GM19043 (cell line): ENCODE data around the gene SGCG.

Source experiments
- ATAC-seq: cut with Tn5 transposase; IDR thresholded peaks from one replicate; pipeline ENCODE4 v1.9.1; 2021; ENCODE audit warnings: low read depth; ENCODE audit not compliant: unreplicated experiment

SGCG gene

DNA sequence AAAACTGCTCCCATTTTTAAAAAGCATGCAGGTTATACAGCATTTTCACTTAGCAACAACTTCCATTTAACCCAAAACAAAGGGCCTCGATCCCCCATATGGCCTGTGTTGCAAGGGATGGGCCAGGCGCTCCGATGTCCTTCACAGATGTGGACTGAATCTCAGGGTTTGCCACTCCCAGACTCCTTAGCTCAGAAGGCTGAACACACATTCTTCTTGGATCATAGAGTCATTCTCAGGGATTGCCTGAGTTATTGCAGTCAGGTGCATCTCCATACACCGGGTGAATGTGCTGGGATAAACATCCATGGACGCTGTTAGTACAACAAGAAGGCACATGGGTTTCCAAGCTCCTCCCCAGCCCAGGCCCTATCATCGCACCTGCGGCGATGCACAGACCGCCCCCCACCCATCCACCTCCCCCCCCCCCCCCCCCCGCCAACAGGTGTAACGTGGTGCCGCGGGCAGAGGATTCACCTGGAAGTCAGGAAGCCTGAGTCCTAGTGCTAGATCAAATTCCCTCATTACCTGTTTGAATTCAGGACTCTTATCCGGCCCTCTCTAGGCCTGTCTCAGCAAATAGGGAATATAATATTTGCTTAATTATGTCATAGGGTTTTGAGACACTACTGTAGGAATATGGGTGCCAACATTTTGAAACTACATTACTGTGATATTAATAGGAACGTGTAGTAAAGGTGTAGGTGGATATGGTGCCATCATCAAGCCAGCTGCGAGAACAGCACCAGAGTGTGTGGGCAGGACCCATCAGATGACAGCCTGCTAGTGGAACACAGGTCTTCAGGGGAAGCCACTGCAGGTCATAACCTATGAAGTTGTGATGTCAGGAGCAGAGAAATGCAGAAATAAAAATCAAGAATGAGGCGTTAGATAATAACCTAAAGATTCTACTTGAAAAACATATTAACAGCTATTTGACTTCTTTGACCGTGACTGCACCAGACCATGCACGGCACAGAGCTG lies 141.9 kb downstream of the SGCG start:
- ATAC-seq: no peak

DNA sequence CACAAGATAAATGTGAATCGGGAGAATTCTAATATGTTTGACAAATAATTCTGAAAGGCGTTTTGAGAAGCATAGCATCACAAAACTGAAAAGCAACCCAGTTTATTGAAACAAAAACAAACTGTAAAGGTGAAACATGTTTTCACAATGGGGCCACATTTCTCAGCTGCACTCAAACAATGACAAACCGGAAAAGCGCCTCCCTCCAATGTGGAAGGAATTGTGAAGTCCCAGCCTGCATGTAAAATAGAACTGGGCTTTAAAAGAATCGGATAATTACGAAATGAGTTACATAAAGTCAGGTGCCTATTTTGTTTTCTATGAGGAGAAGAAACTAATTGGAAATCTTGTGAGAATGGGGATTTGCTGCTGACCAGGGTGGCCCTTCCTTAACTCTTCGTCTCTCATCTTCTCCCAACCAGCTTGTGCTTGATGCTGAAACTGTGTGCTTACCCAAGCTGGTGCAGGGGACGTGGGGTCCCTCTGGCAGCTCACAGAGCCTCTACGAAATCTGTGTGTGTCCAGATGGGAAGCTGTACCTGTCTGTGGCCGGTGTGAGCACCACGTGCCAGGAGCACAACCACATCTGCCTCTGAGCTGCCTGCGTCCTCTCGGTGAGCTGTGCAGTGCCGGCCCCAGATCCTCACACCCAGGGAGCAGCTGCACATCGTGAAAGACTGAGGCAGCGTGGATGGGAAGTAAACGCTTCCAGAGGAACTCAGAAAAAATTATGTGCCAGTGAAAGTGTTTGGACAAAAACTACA lies 143.3 kb downstream of the SGCG start:
- ATAC-seq: no peak

DNA sequence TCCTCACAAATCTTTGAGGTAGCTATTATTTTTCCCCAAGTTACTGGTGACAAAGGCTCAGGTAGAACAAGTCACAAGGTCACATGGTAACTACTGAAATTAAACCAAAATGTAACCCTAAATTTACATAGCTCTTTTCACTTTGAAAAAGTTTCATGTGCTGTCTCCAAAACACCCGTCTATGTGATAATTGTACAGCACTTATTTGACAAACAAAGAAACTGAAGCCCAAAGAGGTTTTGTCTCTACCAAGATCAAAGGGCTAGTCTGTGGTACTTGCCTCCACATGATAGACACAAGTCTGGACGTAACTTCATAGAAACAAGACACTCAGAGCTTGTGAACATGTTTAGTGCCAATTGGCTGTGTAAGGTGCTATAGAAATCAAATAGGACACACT lies 144.4 kb downstream of the SGCG start:
- no peak for ATAC-seq

DNA sequence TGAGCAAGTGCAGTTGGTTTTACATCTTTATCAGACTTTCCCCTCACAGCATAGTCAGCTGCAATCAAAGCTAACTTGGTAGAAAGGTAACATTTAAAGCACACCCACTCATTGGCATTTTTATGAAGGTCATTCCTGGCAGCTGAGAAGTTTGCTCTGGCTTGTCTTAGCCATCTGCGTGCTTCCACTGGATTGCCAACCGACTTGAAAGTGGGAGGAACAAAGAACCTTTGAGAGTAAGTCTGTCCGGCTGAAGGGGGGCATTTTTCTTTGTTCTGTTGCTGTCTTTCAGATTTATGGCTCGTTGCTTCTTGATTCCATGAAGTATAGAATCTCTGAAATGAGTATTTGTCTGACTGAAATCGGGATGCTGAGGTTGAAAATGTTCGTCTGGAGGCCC lies 149.6 kb downstream of the SGCG start:
- ATAC-seq: no peak

DNA sequence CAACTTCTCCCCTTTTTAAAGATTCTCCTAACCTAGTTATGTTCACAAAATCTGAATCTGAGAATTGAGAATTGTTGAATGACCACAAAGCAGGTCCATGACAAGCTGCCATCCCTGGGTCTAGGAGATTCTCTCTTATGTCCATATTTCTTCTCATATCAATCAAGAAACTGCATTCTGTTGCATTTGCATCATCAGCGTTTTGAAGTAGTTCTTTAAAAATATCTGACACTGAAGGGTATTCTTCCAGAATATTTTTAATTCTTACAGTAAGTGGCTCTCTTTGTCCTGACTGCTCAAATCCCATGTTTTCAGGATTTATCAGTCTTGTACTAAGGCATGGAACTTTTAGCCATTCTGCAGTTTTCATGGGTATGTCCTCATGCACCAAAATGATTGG lies 158.4 kb downstream of the SGCG start:
- ATAC-seq: no peak

DNA sequence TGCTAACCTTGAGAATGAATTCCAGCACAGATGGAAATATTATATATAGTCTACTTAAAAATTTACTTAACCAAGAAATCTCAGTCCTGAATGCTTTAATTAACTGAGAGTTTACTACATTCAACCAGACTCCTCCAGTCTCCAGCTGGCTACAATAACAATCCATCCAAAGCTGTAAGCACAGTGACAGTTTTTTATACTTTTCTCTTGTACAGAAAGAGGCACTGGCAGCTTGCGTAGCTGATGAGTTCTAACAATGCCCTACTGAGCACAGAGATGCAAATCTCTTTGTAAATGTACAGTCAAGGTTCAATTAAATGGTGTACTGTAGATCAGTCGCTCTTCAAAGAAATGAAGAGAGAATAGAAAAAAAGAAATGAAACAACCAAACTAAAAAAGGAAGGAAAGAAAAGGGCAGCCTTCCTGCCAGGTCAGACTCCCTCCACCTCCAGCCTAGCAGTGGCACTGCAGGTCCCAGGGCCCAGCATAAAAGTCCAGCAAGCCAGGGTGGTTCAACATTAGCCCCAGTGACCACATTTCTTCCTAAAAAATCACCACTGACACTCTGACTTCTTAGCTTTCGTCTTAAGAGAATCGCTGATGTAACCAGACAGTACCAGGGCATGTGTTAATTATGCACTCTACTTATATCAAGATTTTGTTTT lies 164.3 kb downstream of the SGCG start:
- no peak for ATAC-seq

DNA sequence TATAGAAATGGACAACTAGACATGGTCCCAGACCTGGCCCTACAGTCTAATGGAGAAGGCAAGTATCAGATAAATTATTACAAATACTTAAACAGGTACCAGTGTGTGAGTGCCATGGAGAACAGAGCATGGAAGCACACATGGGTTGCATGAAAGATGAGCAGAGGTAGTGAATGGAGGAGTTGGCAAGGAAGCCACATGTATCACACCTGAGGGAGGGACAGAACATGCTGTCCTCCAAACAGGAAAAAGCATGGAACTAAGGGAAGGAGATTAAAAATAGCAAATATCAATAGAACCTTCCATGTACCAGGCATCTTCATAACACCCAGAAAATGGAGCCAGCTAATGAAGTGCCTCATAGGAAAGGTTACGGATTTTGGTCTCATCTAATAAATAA lies 166.8 kb downstream of the SGCG start:
- ATAC-seq: no peak

DNA sequence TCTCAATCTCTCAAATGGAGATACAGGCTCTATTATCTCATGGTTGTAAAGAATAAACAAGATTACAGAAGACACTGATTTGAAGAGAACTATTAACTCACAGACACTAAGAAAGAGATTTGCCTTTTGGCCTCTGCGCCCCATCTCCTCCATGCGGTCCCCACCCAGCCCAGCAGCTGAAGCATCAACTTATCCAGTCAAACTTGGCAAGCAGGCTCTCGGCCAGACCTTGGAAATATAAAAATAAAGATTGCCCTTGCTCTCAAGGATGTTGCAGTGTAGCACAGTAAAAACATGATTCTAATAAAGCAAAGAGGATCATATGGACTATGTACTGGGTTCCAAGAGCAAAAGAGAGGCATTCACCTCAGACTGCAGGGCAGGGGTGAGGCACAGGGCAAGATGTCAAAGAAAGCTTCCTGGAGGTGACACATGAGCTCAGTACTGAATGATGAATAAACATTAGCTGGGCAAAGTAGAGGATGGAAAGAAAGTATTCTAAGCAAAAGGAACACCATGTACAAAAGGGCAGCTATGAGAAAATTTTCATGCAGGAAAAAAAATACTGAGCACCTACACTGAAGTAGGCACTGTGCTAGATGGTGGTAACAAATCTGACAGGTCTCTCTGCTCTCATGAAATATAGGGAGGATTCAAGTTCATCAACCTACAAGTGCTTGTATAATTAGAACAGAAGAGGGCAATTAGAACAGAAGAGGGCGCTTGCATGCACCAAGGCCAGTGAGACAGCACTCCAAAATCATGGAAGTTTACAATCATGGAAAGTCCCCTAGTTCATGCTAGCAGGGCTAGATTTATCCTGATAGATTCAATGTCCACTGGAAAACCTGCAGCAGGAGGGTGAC lies 167.7 kb downstream of the SGCG start:
- ATAC-seq: no peak

DNA sequence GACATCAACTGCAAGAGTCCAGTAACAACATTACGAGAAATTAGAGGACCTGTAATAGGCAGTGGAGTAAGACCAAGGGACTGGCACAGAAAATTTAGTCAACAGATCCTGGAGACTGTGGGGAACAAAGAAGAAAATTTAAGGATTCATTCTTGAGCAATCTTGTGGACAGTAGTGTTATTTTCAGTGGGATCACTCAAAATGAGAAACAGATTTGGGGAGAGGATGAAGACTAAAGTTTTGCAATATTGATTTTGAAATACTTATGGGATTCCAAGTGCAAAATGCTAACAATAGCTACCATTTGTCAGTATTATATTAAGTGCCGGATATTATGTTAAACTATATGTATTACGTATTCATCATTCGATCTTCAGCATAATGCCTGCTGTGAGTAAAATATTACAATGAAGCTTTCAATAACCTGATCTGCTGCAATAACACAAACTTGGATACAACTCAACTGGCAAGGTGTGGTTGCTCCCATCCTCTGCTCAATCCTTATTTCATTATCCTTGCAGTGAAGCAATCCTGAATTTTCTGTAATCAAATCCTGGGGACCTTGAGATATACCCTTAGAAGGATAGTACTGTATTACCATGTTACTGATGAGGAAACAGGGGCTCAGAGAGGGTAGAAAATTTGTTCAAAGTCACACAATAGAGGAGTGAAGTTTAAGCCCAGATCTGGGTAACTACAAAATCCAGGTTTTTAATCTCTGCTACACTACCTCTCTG lies 168.6 kb downstream of the SGCG start:
- ATAC-seq: no peak

DNA sequence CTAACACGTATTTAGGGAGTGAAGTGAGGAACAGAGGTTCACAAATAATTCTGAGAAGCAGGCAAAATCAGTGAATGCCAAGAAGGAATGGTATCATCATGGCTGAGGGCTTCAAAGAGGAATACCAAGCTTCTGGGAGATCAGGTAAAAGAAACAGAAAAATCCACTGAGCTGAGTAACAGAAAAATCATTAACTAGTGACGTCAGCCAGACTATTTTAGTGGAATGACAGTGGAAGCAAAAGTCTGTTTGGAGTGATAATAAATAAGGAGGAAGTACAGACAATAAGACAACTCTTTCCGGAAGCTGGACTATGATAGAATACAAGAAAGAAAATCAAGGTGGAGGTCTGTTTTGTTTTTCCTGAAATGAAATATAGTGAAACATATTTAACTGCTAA lies 169.2 kb downstream of the SGCG start:
- ATAC-seq: no peak

DNA sequence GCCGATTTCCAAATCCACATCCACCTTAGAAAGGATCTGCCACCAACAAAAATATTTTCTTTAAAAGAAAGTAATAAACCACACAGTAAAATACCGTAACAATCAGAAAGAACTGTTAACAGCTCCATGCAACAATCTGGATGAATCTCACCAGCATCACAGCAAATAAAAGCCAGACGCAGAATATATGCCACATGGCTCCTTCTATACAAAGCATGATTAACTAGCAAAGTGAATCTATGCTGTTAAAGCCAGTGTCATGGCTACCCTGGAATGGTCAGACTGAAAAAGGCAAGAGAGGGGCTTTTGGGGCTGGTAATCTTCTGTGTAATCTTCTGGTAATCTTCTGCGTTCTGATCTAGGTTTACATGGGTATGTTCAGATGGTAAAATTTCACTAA lies 171.4 kb downstream of the SGCG start:
- ATAC-seq: no peak

DNA sequence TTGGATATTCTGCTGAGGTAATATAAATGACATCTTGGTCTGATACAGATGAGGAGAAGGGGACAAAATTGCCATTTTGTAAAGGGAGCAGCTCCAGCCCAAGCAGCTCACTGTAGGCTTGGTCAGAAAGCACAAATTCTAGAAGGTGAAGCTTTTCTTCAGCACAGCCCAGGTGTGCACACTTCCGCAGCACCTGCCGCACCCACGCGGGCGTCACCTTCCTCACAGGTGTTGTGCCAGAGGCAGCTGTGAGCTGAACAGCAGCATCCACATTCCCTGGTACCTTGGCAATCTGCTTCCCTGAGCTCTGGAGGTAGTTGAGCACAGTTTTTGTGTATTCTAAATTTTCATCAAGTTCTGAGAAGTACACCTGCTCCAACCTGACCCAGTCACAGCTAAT lies 173.7 kb downstream of the SGCG start:
- no peak for ATAC-seq

DNA sequence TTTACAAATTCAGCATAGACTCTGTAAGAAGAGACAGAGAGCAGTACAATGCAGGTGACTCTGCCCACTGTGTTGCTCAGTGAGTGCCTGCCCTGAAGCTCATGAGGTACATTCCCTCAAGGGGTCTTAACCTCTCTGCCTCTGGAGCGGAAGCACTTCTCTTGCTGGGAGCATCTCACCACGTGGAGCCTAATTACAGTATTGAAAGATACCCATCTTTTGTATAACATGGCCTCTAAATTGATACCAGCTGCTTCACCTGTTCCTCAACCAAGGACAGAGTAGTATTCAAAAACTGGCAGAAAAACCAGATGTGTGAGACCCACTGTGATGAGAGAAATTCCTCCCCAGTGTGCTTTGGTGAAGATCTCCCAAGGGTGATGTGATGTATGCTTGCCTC lies 175.6 kb downstream of the SGCG start:
- no peak for ATAC-seq

DNA sequence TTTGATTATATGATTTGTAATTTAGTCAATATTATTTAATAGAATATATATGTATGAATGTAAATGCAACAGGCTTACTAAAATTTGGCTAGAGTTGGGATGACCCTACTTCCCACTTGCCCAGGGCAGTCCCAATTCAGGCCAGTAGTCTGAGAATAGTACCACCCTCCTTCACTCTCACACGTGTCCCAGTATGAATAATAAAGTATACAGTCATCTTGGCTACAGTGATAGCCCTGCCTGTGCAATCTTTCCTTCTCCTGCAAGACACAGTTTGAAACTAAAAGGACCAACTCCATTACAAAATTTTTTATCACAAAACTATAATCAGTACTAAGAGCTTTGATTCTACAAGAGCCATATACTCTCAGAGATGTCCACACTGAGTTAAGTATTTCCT lies 176.6 kb downstream of the SGCG start:
- ATAC-seq: no peak

DNA sequence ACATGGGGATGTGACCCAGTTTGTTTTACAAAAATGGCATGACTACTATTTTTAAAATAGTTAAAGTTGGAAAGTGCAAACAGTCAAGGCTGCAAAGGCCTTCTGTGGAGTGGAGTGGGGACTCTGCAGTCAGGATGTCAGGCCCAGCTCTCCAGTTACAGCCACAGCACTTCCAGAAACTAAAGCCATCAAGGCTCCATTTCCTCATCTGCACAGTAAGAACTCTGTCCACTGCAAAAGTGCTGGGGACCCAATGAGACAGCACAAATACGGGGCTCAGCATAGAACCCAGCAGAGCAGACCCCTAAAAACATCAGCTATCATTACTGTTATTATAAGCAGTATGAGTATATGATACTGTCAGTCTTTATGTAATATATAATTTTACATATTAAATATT lies 179.1 kb downstream of the SGCG start:
- ATAC-seq: no peak

DNA sequence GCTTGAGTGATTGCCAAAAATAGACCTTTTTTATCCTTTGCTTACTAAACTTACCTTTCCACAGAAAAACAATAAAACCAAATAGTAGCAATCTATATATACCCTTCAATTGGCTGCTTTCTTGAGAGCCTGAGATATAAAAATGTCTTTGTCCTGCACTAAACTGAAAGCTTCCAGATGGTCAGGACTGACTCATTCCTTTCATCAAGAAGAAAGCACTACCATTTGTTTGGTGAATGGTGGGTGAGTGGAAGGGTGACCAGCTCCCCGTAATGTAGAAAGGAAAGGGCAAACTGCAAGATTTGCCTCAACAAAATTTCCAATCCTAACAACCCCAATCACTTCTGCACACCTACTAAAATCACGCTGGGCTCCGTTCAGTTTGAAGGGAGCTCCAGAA lies 184.9 kb downstream of the SGCG start:
- no peak for ATAC-seq

DNA sequence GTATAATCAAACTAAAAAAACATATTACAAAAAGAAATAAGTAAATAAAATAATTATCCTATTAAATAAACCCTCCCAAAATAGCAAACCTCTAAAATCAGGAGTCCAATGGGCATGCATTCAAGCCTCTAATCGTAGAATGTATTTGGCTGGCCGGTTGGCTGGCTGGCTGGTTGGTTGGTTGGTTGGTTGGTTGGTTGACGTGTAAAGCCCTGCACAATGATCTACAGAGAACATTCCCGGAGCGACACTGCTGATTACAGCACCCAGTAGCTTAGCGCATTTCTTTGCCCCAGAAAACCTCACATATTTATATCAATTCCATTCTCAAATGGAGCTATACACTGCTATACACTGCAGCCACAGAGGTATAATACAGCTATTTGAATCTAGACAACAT lies 187.1 kb downstream of the SGCG start:
- ATAC-seq: no peak

DNA sequence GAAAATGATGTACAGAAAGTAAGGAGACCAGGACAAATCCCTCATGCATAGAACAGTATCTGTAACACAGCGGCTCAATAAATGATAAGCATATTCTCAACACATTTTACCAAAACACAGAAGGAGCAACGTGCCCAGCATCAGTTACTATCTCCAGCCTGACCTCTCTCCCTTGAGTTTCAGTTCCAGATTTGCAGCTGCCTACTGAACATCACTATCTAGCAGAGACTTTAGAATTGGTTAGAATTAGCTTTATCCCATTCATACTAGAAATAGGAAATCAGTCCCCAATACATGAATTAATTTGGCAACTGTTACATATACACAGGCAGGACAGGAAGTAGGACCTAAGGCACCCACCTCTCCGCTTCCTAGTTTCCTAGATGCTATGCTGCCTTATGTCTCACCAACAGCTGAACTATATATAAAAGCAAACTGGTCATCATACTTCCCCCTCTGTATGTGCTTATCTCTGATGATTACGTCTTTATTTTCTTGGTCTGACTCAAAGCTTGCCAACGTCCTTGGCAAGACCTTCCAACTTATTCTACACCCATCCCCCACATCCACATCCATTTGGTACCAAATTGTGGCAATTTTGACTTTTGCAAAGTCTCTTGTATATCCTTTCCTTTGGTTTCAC lies 191.6 kb downstream of the SGCG start:
- no peak for ATAC-seq
